DOHH2 (cell line): ENCODE results near the gene ECHS1.

ENCODE experiments used
- H3F3A ChIP-seq: fragments of 200-600 bp; sonication (generic), shearing (Covaris generic); 2 replicates; pipeline ENCODE4 v1.6.0; 2016; ENCODE audit warnings: antibody characterized with exemption, mild to moderate bottlenecking; ENCODE audit not compliant: control insufficient read depth, insufficient read depth
- H3K27ac ChIP-seq: fragments of 200-600 bp; sonication (generic); 2 replicates; pipeline ENCODE4 v1.5.1; 2014; ENCODE audit warnings: low read depth, mild to moderate bottlenecking, low read length, moderate library complexity
- H3K27me3 ChIP-seq: fragments of 200-600 bp; sonication (generic); 2 replicates; pipeline ENCODE4 v1.6.1; 2014; ENCODE audit warnings: mild to moderate bottlenecking, low read length, mixed read lengths; ENCODE audit not compliant: control insufficient read depth
- H3K36me3 ChIP-seq: fragments of 200-600 bp; sonication (generic); 2 replicates; pipeline ENCODE4 v1.6.1; 2014; ENCODE audit warnings: mild to moderate bottlenecking, low read length, moderate library complexity, mixed read lengths; ENCODE audit not compliant: control insufficient read depth
- H3K4me1 ChIP-seq: fragments of 200-600 bp; sonication (generic); 2 replicates; pipeline ENCODE4 v1.6.1; 2014; ENCODE audit warnings: mild to moderate bottlenecking, low read length, mixed read lengths; ENCODE audit not compliant: control insufficient read depth
- H3K4me2 ChIP-seq: fragments of 200-600 bp; sonication (generic); 2 replicates; pipeline ENCODE4 v1.6.0; 2014; ENCODE audit warnings: mild to moderate bottlenecking, low read length, moderate library complexity
- H3K4me3 ChIP-seq: fragments of 200-600 bp; sonication (generic); 2 replicates; pipeline ENCODE4 v1.5.1; 2014; ENCODE audit warnings: mild to moderate bottlenecking, low read length, mixed read lengths
- H3K79me2 ChIP-seq: fragments of 200-600 bp; sonication (generic); 2 replicates; pipeline ENCODE4 v1.6.1; 2014; ENCODE audit warnings: mild to moderate bottlenecking, low read length, mixed read lengths; ENCODE audit not compliant: control insufficient read depth
- H3K9me2 ChIP-seq: fragments of 200-600 bp; sonication (generic); replicated peaks from 2 replicates; pipeline ENCODE4 v1.6.1; 2014; ENCODE audit warnings: mild to moderate bottlenecking, low read length, mixed read lengths; ENCODE audit not compliant: control insufficient read depth
- H3K9me3 ChIP-seq: fragments of 200-600 bp; sonication (generic); 2 replicates; pipeline ENCODE4 v1.6.1; 2014; ENCODE audit warnings: antibody characterized with exemption, low read length, mixed read lengths; ENCODE audit not compliant: control insufficient read depth, insufficient read depth
- H4K20me1 ChIP-seq: fragments of 200-600 bp; sonication (generic); 2 replicates; pipeline ENCODE4 v1.6.0; 2014; ENCODE audit warnings: low read depth, mild to moderate bottlenecking, antibody characterized with exemption, low read length, moderate library complexity; ENCODE audit not compliant: control insufficient read depth, insufficient read depth
- CTCF ChIP-seq: fragments of 200-600 bp; sonication (generic); IDR thresholded peaks from one replicate; pipeline ENCODE4 v1.5.1; 2014; ENCODE audit warnings: antibody characterized with exemption, mild to moderate bottlenecking, low read depth, low read length; ENCODE audit not compliant: poor library complexity, severe bottlenecking
- EZH2phosphoT487 ChIP-seq: fragments of 200-600 bp; sonication (generic); IDR thresholded peaks from 2 replicates; pipeline ENCODE4 v1.6.1; 2017; ENCODE audit warnings: borderline replicate concordance, mild to moderate bottlenecking, antibody characterized with exemption, low read length, moderate library complexity, mixed read lengths

Gene ECHS1

GRCh38 chr10:133359554-133359971, 13.6 kb downstream of the ECHS1 start:
- Histone ChIP-seq H4K20me1 (no peaks in the 10 kb centered on the region), H3F3A (no peaks in the 10 kb centered on the region), H3K4me3 (no peak overlapping the region), H3K4me2 (no peak overlapping the region), H3K27me3 (no peaks in the 10 kb centered on the region), H3K79me2 (no peaks in the 10 kb centered on the region), H3K9me2 (no peaks in the 10 kb centered on the region), H3K27ac (no peak overlapping the region), H3K9me3 (no peaks in the 10 kb centered on the region), H3K36me3 (peaks cover 3% of the 10 kb centered on the region; the same call in 1 of the 2 replicates), H3K4me1 (peaks cover 8% of the 10 kb centered on the region; the same call in 1 of the 2 replicates)
- TF ChIP-seq CTCF (no peak), EZH2phosphoT487 (no peak)

- no peak for TF ChIP-seq CTCF
- TF ChIP-seq EZH2phosphoT487 = no peak
- H3K36me3 ChIP-seq = 0 out of 2 replicates have a peak, but pooled peaks cover 3% of the 10 kb centered on the region
- no peaks in the 10 kb centered on the region for H3F3A ChIP-seq
- no peaks in the 10 kb centered on the region for H3K79me2 ChIP-seq
- H3K9me3 ChIP-seq = no peaks in the 10 kb centered on the region
- no peaks in the 10 kb centered on the region for H4K20me1 ChIP-seq
- peaks cover 8% of the 10 kb centered on the region; the same call in 1 of the 2 replicates for H3K4me1 ChIP-seq
- no peaks in the 10 kb centered on the region for H3K9me2 ChIP-seq
- H3K4me3 ChIP-seq = no peak overlapping the region
- H3K27me3 ChIP-seq = no peaks in the 10 kb centered on the region
- H3K4me2 ChIP-seq = no peak overlapping the region
- no peak overlapping the region for H3K27ac ChIP-seq
Observed at GRCh38 chr10:133358925-133359310, 14.2 kb downstream of the ECHS1 start.

GRCh38 chr10:133358162-133358924, 14.8 kb downstream of the ECHS1 start:
- H4K20me1 ChIP-seq = no peaks in the 10 kb centered on the region
- no peaks in the 10 kb centered on the region for H3K9me2 ChIP-seq
- H3K27ac ChIP-seq = no peak overlapping the region
- no peak overlapping the region for H3K4me3 ChIP-seq
- 0 out of 2 replicates have a peak, but pooled peaks cover 3% of the 10 kb centered on the region for H3K36me3 ChIP-seq
- no peak overlapping the region for H3K4me2 ChIP-seq
- H3K9me3 ChIP-seq = no peaks in the 10 kb centered on the region
- no peaks in the 10 kb centered on the region for H3K27me3 ChIP-seq
- TF ChIP-seq EZH2phosphoT487 (no peak), CTCF (no peak)
- peaks cover 8% of the 10 kb centered on the region; the same call in 1 of the 2 replicates for H3K4me1 ChIP-seq
- no peaks in the 10 kb centered on the region for H3K79me2 ChIP-seq
- H3F3A ChIP-seq = no peaks in the 10 kb centered on the region
